ENCODE measurements around the gene P2RX3.

P2RX3 gene

DNA sequence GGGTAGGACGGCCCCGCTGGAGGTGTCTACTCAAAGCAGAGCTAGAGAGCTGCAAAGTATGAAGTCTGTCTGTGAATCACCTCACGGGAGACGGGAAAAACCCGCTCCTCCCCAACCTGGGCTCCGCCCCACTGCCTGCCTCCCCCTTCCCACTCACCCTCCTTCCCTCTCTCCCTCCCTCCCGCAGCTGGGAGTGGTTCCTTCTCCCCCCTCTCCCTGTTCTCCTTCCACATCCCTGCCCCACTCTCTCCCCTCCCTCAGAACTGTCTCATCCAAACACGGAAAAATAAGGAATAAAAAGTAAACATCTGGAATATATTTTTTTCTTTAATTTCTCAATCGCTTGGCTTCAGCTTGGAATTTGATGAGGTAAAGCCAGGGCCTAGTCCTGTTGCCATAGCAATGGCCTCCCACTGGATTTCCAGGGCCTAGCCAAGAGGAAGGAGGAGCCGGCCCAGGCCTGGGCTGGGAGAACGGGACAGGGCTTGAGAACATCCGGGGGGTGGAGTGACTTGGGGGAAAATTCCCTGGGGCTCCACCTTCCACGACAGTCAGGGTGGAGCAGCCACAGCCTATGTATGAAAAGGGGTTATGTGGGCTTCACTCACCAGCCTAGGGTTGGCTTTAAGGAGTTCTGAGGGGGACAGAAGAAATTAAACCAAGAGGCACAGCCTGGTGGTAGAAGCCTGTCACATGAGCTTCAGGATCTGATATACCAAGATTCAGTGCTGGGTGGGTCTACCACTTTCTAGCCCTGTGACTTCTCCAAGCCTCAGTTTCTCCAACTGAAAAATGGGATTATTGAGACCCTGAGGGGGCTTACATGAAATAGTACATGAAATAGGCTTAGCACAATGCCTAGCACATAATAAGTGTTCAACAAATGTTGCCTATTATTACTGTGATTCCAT lies 15.6 kb upstream of the P2RX3 start:
- H3K27ac ChIP-seq = peak overlapping the region; percentile 94
- TF ChIP-seq ZFX (IDR thresholded peaks at IDR 0.05) (peak; percentile 49; the same call in 1 of the 2 replicates), CTCF (conservative IDR thresholded peaks at IDR 0.05) (no peak)

DNA sequence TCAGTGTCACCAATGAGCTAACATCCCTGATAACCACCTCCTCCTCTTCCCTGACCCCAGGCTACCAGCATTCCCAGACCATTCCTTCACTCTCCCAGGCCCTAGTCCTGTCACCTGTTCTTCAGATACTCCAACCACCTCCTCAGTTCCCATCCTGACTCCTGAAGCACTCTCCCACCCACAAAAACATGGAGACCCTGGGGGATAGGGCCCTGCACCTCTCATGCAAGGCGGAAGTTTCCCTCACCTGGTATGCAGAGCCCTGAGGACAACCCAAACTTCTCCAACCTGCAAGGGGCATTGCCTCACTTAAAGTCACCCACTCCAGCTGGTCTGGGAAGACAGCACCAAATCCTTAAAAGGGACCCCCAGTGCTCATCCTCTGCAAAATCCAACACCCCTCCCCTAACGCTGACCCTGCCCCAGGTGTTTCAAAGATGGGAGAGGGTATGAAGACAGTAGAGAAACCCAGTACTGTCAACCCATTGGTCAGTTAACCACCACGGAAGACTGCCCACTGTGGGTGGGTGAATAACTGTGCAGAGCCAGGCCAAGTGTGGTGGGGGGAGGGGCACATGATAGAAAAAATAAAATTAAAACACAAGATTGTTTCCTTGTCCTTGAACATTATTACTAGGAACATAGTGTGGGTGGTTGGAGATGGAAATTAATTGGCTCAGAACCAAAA lies 14.8 kb upstream of the P2RX3 start:
- peak overlapping the region; percentile 94 for H3K27ac ChIP-seq
- TF ChIP-seq ZFX (IDR thresholded peaks at IDR 0.05) (no peak), CTCF (conservative IDR thresholded peaks at IDR 0.05) (no peak)

DNA sequence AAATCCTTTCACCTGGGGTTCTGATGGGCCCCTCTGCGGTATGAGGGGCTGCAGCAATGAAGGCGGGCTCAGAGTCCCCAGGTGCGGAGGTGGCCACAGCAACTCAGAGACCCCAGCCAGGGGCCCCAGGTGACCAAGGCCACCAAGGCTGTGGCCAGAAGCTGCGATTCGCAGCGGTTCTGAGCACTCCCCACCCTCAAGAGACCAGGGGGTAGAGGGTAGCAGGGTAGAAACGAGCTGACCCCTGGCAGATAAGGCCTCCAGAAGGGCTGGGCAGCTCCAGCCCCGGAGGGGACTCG lies 14.3 kb upstream of the P2RX3 start:
- H3K27ac ChIP-seq = peak overlapping the region; percentile 94
- TF ChIP-seq ZFX (IDR thresholded peaks at IDR 0.05) (no peak), CTCF (conservative IDR thresholded peaks at IDR 0.05) (no peak)

GRCh38 chr11:57324154-57324885 lies 13.8 kb upstream of the P2RX3 start:
- H3K27ac ChIP-seq = peak overlapping the region; percentile 94
- no peak for TF ChIP-seq ZFX (IDR thresholded peaks at IDR 0.05)
- TF ChIP-seq CTCF (conservative IDR thresholded peaks at IDR 0.05) = no peak

GRCh38 chr11:57324886-57325734 lies 13.0 kb upstream of the P2RX3 start, which contains the start of gene TNKS1BP1:
Gene TNKS1BP1 (minus strand): TSS chr11:57324952. CDS start chr11:57321885, 3,067 bp downstream.
- TF ChIP-seq ZFX (IDR thresholded peaks at IDR 0.05) (no peak), CTCF (conservative IDR thresholded peaks at IDR 0.05) (no peak)
- H3K27ac ChIP-seq = peak within 1 kb of the TSS; percentile 94

GRCh38 chr11:57325735-57326048 lies 12.5 kb upstream of the P2RX3 start:
- peak overlapping the region; percentile 94 for H3K27ac ChIP-seq
- TF ChIP-seq CTCF (conservative IDR thresholded peaks at IDR 0.05) (no peak), ZFX (IDR thresholded peaks at IDR 0.05) (no peak; the same call in 1 of the 2 replicates)

All from C4-2B (cell line).